HG03565 (cell line): ENCODE results near the gene LRRC34.

Experiments used
- ATAC-seq: cut with Tn5 transposase; IDR thresholded peaks from one replicate; pipeline ENCODE4 v1.9.1; 2021; ENCODE audit warnings: mild to moderate bottlenecking, moderate library complexity; ENCODE audit not compliant: unreplicated experiment

The LRRC34 gene

DNA sequence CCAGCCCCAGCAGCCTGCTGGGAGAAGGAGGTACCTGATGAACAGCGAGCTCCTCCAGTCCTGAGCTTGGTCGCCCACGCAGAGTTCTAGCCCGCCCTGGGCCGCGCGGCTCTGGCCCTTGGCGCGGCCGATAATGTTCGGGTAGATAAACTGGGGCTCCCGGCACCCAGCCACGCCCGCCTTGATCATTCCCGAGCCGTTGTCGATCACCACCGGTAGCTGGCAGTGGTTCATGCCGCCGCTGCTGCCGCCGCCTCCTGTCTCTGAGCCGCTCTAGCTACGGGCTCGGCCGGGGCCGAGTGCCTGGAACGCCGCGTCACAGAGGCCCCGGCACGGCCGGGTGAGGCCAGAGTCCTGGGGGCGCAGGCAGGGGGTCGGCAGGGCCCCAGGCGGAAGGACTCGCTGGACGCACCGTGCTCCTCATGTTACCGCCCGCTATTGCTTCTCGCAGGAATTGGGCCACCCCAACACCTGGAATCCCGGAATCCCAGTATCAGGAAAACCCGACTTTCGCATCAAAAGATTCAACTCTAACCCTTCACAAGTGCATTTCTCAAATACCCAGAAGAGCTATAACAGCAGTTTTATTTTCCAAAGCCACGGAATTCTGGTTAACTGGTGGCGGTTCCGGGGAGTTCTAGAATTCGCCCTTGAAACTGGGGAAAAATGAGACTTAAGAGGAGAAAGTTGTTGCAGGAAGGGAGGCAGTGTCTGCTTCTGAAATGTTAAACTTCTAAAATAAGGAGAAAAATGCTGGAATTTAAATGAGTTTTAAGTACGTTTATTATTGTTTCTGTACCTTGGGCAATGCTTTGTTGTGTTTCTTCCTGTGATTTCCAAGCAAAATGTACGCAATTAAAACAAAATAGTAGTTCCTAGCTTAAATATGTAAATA, 43.2 kb downstream of the LRRC34 start, which contains the start of gene ACTRT3:
ACTRT3 (minus strand) TSS at position 275 of the 895 bp plus-strand sequence; CDS start at position 234, 41 bp downstream.
- peak; percentile 24 for ATAC-seq

DNA sequence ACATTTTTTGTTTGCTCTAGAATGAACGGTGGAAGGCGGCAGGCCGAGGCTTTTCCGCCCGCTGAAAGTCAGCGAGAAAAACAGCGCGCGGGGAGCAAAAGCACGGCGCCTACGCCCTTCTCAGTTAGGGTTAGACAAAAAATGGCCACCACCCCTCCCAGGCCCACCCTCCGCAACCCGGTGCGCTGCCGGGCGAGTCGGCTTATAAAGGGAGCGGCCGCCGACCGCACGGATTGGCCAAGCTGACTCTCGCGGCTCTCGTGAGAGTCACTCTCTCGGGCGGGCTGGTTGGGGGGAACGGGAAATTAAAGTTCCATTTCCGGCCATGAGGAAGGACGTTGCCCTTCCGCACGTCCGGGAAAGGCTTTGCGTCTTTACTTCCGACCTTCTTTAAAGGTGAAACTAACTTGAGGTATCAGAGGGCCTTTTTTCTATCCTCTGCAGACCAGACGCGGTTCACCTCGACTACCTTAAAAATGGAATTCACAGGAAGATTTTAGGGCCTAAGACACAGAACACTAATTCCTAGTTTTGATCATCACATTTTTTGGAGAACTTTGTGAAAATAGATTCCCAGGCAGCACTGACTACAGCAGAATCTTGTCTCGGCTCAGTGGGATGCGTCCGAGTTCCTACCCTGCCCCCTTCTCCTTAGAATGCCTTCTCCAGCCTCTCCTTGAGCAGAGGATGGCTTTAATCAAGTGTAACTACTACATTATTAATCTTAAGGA, 47.7 kb downstream of the LRRC34 start, which contains the start of gene TERC:
TERC (minus strand) TSS at position 179 of the 731 bp plus-strand sequence.
- peak; percentile 62 for ATAC-seq

DNA sequence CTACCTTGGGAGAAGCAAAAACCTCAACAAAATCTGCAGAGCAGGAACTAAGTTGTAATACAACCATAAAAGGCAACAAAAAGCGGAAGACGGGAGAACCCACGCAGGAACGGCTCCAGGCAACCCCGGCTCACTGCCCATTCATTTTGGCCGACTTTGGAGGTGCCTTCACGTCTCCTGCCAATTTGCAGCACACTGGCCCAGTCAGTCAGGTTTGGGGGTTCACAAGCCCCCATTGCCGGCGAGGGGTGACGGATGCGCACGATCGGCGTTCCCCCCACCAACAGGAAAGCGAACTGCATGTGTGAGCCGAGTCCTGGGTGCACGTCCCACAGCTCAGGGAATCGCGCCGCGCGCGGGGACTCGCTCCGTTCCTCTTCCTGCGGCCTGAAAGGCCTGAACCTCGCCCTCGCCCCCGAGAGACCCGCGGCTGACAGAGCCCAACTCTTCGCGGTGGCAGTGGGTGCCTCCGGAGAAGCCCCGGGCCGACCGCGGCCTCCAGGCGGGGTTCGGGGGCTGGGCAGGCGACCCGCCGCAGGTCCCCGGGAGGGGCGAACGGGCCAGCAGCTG, 48.3 kb downstream of the LRRC34 start:
- ATAC-seq: peak; percentile 26

DNA sequence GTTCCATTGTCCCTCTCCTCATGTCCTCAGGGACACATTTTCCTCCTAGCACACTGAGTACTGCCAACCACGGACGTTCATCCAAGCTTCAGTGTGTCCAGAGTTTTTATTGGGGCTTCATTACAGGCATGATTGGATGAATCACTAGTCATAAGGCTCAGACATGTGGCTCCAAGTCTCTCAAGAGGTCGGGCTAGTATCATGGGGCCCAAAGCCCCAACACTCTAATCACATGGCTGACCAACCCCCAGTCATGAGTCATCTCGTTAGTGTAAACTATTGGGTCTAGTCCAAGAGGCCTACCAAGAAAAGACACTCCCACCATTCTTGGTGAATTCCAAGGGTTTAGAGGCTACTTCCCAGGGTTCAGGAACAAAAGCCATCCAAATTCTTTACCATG, 52.2 kb downstream of the LRRC34 start:
- no peak for ATAC-seq

DNA sequence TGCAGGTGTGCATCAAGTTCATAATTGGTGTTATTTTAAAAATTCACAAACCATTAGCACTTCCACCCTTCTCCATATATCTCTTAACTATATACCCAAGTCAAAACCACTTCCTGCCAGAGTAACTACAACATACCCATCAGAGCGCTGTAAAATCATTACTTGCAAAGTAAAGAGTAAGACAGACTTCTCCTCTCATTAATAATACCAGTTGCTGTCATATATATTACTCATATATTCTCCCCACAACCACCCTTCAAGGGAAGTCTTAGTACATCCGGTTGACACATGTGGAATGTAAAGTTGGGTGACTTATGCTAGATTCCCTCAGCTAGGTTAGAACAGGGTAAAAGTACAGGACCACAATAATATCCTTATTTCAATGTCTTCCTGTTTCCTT, 53.4 kb downstream of the LRRC34 start:
- ATAC-seq: peak; percentile 62

DNA sequence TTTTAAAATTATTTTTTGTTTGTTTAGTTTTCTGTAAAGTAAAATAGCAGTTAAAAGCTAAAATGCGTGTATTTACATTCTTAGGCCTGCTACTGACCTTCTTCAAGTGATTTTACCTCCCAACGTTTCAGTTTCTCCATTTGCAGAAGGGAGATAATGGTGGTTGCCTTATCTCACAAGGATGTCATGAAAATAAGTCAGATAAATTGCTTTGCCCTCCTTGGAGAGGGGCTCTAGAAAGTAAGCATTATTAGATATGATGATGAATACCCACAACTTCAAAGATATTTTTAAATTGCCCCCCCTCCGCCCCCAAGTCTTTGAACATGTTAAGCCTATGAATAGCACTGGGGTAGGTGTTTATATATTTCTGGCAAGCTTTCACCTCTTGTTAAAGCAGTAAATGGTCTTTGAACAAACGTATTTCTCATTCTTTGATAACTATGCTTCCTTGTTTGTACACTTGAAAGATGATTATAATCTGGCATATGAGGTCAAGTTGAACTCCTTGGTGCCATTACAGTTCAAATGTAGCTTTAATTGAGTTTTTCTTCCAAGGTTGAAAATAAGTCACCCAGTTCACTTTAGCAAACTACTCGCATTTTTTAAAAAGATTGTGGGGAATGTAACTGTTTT, 54.2 kb downstream of the LRRC34 start:
- ATAC-seq: no peak

DNA sequence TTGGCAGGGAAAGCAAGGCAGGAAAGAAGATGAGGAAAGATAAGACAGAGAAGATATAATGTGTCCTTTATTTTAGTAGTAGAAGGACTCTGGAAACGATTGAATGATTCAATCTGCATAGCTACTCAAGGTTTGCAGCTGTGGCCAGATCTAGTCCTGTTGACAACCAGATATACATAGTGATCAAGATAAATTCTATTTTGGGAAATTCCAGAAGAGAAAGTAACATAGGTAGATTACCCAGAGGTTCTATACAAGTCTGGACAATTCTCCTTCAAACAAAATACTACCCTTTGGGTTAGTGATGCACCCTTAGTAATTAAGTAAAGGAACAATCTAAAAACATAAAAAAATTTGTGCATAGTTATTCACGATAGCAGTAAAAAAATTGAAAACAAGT, 57.2 kb downstream of the LRRC34 start:
- ATAC-seq: no peak

DNA sequence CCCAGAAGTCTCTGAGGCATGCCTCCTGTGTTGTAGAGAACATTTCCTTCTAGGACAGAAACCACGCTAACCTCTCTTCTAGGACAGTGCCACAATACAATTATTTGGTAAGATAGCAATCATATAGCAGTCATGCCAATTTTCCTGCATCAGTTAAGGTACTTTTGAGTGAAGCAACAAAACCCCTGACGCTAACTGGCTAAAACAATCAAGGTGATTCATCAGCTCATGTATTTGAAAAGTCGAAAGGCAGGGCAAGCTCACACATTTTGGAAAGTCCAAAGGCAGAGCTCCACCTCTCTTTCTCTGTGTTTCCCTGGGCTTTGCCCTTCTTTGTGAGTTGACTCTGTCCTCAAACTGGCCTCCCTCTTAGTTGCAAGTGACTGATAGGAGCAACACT, 58.0 kb downstream of the LRRC34 start:
- ATAC-seq: no peak

DNA sequence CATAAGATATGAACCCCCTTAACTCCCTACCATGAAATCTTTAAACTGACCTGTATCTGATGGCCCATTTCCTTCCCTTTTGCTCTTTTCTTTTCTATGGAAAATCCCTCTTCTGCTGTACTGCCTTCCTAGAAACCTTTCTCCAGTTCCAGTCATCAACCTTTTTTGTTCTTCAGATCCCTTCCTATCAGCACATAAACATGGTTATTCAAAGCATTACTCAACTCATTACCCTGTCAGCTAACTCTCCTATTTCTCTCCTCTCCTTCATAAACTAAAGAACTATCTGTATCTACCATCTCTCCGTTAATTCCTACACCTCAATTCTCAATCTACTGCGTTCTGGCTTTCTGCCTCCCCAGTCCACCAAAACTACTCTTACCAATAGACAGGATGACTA, 60.8 kb downstream of the LRRC34 start:
- no peak for ATAC-seq

DNA sequence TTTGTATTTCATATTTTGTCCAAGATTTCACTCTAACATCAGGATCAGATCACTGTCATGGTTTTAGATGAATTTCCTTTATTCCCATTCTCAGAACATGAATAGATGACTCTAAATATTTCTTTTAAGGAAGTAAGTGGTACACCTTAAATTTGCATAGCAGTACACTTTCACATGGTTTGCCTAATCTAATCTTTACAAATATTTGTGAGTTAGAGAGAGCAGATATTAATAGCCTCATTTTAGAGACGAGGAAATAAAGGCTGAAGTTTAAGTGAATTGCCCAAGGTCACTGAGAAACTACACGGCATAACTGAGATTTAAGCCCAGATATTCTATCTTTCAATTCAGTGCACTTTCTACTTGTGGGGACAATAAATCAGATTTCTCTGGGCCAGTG, 62.0 kb downstream of the LRRC34 start:
- ATAC-seq: no peak

DNA sequence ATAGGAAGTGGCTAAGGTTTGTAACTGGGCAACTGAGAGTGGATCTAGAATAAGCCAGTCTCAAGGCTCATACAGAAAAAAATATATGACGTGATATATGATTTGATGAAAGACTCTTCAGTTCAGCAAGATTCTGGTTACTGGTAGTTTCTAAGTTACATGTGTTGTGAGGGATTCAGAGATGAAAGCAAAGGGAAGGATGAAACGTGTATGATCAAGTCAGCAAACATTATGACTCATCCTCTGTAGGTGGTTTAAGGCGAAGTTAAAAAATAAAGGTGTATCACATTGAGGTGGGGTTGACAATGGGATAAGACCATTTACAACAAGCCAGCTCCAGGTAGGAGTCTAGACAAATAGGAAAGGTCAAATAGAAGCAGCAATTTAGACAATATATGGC, 64.0 kb downstream of the LRRC34 start:
- ATAC-seq: peak; percentile 52

DNA sequence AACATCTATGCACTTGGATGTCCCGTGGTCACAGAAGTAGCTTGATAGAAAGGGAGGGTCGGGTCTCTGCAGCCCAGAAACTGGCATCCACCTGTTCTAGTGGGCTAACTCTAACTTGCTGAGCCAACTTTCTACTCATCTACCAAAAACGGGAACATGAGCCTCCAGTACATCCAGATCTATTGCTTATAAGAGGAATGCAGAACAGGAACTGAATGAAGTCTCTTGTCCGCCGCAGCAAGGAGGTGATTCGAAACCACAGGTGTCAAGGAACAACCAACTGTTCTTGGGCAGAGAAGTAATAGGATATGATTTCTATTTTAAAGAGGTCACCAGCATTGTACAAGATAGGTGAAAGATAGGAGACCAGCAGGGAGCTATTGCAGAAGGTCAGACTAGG, 65.8 kb downstream of the LRRC34 start:
- no peak for ATAC-seq

DNA sequence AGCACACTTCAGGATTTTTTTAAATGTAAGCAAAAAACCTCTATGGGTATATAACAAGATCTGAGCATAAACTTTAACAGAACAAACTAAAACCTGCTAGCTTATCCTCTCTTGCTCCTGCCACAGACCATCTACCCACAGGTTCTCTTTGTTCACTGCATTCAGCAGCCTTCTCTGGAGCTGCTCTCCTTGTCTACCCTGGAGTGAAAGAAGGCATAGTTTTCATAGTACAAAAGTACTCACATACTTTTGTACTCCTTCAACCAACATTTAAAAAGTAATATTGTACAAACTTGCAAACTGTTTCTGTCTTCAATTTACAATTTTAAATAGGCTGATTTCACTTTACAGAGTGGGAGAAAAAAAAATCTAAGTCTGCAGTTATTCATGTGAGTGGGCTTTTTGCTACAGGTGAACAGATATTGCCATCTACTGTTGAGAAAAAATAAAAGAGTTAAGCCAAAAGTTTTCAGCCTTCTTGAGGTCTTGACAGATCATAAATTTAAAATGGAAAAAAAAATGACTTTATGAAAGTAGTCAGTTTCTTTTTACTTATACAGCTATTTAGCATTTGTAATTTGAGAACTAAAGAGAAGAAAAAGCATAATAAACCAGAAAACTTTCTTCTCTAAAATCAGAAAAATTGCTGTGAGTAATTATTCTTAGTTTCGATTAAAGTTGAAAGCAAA, 68.2 kb downstream of the LRRC34 start:
- ATAC-seq: no peak
